Effector memory CD8-positive, alpha-beta T cell (primary cell): ENCODE measurements around the gene BABAM2.
"Not testable (repeated sequence)": the region's sequence is repeated elsewhere in the genome, so short reads cannot be mapped to it uniquely, and the experiment has no call there.

Source experiments
- ATAC-seq: fragments of 150-1000 bp; cut with Tn5 transposase; replicated peaks from 2 replicates; pipeline ENCODE4 v1.10.0; 2021; ENCODE audit warnings: mild to moderate bottlenecking, moderate library complexity
- DNase-seq, 3 experiments: peaks; one replicate each; pipeline ENCODE4 v3.0.0; 2021
- H3K27ac Mint-ChIP-seq, 2 donors: one replicate each; pipeline ENCODE4 v1.8.0; 2022; ENCODE audit warnings: mild to moderate bottlenecking in 2 of 2, mixed read lengths in 2 of 2, moderate library complexity in 2 of 2
- H3K27me3 Mint-ChIP-seq, 2 donors: one replicate each; pipeline ENCODE4 v1.8.0; 2022; ENCODE audit warnings: mixed read lengths in 2 of 2
- H3K36me3 Mint-ChIP-seq: one replicate; pipeline ENCODE4 v1.8.0; 2022; ENCODE audit warnings: mild to moderate bottlenecking, moderate library complexity, mixed read lengths; ENCODE audit not compliant: insufficient read depth
- H3K4me1 Mint-ChIP-seq, 2 donors: one replicate each; pipeline ENCODE4 v1.8.0; 2022; ENCODE audit warnings: low read depth in 2 of 2, mixed read lengths in 2 of 2
- H3K4me3 Mint-ChIP-seq, 2 donors: one replicate each; pipeline ENCODE4 v1.8.0; 2022; ENCODE audit warnings: mild to moderate bottlenecking in 2 of 2, mixed read lengths in 2 of 2, moderate library complexity in 2 of 2
- H3K9me3 Mint-ChIP-seq, 2 donors: one replicate each; pipeline ENCODE4 v1.8.0; 2022; ENCODE audit warnings: mixed read lengths in 2 of 2

BABAM2 gene

DNA sequence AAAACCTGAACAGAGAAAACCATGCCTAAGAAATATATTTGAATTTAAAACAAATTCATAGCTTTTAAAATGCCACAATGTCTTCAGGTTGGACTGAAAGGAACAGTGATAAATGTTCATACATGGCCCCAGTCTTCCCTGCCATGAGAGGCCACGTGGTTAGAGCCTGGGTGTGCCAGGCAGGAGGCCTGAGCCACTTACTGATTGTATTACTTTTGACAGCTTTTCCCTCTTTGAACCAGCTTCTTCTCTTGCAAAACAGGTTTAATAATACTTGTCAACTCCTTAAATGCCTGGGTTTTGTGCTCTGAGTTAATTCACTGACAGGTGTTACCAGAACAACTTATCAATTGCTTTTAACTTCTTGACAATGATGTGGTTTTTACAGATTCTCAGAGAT lies 27.4 kb upstream of the BABAM2 start:
- Mint-ChIP-seq H3K36me3 (no peaks in the 10 kb centered on the region), H3K4me1 (peaks cover 0 to 2% of the 10 kb centered on the region in 2 donors), H3K27me3 (no peaks in the 10 kb centered on the region), H3K9me3 (no peaks in the 10 kb centered on the region), H3K27ac (no peak overlapping the region), H3K4me3 (no peak overlapping the region)
- ATAC-seq = no peak
- DNase-seq = no peak

DNA sequence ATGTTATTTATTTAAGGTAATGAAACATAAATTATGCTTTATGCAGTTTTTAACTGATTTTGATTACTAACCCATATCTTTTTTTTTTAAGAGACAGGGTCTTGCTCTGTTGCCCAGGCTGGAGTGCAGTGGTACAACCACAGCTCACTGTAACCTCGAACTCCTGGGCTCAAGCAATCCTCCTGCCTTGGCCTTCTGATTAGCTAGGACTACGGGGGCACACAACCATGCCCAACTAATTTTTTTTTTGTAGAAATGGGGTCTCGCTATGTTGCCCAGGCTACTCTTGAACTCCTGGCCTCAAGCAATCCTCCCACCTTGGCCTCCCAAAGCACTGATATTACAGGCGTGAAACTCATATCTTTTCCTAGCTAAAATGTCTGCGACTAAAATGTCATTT lies 26.6 kb upstream of the BABAM2 start:
- not testable (repeated sequence) for H3K9me3 Mint-ChIP-seq, H3K27me3 Mint-ChIP-seq, H3K4me1 Mint-ChIP-seq, H3K36me3 Mint-ChIP-seq, DNase-seq, H3K27ac Mint-ChIP-seq, H3K4me3 Mint-ChIP-seq, ATAC-seq

DNA sequence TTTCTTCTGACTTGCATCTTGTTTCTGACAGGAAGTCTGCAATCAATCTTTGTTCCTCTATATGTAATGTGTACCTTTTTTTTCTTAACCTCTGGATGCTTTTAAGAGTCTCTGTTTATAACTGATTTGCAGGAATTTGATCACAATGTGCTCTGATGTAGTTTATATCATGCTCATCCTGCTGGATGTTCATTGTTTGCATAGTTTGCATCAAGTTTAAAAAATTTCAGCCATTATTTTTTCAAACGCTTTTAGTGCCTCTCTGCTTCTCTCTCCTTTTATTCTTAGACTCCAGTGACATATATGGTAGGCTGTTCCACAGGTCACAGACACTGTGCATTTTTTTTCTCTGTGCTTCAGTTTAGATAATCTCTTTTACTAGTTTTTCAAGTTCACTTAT lies 24.3 kb upstream of the BABAM2 start:
- DNase-seq (no peak), ATAC-seq (no peak)
- Mint-ChIP-seq H3K27me3 (no peaks in the 10 kb centered on the region), H3K27ac (no peak overlapping the region), H3K4me3 (no peak overlapping the region), H3K36me3 (no peaks in the 10 kb centered on the region), H3K9me3 (no peaks in the 10 kb centered on the region), H3K4me1 (no peaks in the 10 kb centered on the region)

DNA sequence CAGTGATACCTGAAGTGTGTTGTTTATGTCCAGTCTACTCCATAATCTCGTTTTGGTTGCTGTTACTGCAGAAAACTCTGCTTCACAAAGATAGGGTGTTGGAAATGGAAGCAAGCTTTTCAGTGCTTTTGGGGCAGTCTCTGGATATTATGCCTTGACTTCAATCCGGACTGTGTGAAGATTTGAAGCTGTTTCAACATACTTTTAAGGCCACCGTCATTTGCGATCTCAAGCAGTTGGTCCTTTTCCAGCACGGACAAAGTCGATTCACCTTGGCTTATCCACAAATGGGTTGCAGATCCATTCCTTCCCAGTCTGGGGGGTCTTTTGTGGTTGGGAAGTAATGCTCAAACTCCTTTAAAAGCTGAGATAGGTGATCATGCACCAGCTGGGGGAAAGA lies 20.8 kb upstream of the BABAM2 start:
- DNase-seq (no peak), ATAC-seq (no peak)
- H3K36me3 Mint-ChIP-seq = no peaks in the 10 kb centered on the region
- no peak overlapping the region for H3K4me3 Mint-ChIP-seq
- no peaks in the 10 kb centered on the region for H3K27me3 Mint-ChIP-seq
- no peaks in the 10 kb centered on the region for H3K4me1 Mint-ChIP-seq
- H3K27ac Mint-ChIP-seq = no peak overlapping the region
- no peaks in the 10 kb centered on the region for H3K9me3 Mint-ChIP-seq

DNA sequence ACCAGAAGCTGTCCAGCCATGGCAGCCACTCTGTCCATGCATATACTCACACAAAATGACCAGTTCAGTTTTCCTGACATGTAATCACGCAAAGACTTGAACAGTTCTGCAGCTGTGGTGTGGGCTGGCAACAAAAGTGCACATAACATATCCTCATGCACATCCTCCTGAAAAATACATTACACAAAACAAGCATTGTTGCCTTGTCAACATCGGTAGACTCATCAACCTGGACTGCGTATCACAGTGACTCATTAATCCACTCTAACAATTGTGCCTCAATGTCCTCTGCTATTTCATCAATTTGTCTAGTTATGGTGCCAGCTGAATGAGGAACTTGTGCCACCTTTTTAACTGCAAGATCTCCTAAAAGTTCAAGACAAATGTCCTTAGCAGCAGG lies 19.8 kb upstream of the BABAM2 start:
- H3K4me3 Mint-ChIP-seq = no peak overlapping the region
- H3K27me3 Mint-ChIP-seq = no peaks in the 10 kb centered on the region

DNA sequence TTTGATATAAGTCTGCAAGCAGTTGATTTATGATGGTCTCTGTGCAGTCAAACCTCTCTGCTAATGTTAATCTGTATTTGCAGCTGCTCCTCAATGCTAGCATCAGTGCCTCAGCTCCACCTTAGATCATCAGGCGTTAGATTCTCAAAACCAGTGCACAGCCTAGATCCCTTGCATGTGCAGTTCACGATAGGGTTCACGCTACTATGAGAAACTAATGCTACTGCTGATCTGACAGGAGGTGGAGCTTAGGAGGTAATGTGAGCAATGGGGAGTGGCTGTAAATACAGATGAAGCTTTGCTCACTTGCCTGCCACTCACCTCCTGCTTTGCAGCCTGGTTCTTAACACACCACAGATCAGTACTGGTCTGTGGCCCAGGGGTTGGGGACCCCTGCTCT lies 18.7 kb upstream of the BABAM2 start:
- ATAC-seq (no peak), DNase-seq (no peak)
- no peaks in the 10 kb centered on the region for H3K4me1 Mint-ChIP-seq
- H3K27ac Mint-ChIP-seq = no peak overlapping the region
- H3K27me3 Mint-ChIP-seq = no peaks in the 10 kb centered on the region
- no peak overlapping the region for H3K4me3 Mint-ChIP-seq
- H3K9me3 Mint-ChIP-seq = peaks cover 0 to 1% of the 10 kb centered on the region in 2 donors
- H3K36me3 Mint-ChIP-seq = no peaks in the 10 kb centered on the region

More for the DNA sequence above, 19.8 kb upstream of the BABAM2 start:
- no peaks in the 10 kb centered on the region for H3K36me3 Mint-ChIP-seq
- DNase-seq (no peak), ATAC-seq (no peak)
- peaks cover 0 to under 1% of the 10 kb centered on the region in 2 donors for H3K9me3 Mint-ChIP-seq
- H3K4me1 Mint-ChIP-seq = no peaks in the 10 kb centered on the region
- no peak overlapping the region for H3K27ac Mint-ChIP-seq

DNA sequence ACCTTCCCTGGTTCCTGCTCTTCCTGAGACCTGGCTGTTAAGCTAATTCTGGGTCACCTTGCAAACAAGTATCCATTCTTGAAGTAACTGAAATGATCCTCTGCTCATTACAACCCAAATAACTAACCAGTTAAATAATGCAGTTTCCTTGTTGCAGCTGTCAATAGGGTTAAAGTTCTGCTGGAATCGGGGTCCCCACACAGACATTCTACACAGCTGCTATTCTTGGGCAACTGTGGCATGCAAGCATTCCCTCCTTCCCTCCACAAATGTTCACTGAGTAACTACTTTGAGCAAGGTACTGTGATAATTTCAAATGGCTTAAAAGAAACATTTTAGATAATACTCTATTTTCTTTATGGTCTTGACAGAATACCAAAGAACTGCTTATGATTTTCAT lies 17.4 kb upstream of the BABAM2 start:
- no peak overlapping the region for H3K4me3 Mint-ChIP-seq
- H3K27me3 Mint-ChIP-seq = no peaks in the 10 kb centered on the region
- no peak for DNase-seq

DNA sequence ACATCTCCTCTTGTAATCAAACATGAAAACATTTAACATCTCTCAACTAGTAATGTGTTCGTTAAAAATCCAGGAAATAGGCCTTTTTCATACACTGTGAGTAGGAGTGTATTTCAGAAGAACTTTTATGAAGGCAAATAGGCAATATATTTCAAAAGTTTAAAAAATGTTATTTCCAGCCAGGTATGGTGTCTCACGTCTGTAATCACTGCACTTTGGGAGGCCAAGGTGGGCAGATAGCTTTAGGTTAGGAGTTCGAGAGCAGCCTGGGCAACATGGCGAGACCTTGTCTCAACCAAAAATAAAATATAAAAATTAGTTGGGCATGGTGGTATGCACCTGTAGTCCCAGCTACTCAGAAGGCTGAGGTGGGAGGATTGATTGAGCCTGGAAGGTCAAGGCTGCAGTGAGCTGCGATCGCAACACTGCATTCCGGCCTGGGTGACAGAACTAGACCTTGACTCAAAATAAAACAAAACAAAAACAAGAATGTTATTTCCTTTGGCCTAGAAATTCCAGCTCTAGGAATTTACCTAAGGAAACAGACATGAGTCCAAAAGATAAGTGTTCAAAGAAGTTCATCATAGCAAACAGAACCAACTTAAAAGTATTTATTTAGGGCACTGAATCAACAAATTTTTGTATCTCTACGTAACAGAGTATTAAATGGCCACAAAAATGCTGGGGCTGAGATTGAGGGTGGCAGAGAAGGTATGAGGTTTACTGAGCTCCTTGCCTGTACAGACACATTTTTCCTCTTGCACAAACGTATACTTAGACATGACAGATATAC lies 15.2 kb upstream of the BABAM2 start:
- H3K4me1 Mint-ChIP-seq = no peaks in the 10 kb centered on the region
- ATAC-seq (no peak), DNase-seq (no peak)
- no peak overlapping the region for H3K4me3 Mint-ChIP-seq
- peaks cover 0 to 1% of the 10 kb centered on the region in 2 donors for H3K9me3 Mint-ChIP-seq
- H3K36me3 Mint-ChIP-seq = no peaks in the 10 kb centered on the region
- peaks cover 0 to 4% of the 10 kb centered on the region in 2 donors for H3K27me3 Mint-ChIP-seq
- H3K27ac Mint-ChIP-seq = no peak overlapping the region

More for the DNA sequence above, 17.4 kb upstream of the BABAM2 start:
- no peak overlapping the region for H3K27ac Mint-ChIP-seq
- H3K36me3 Mint-ChIP-seq = no peaks in the 10 kb centered on the region
- peaks cover 0 to 1% of the 10 kb centered on the region in 2 donors for H3K9me3 Mint-ChIP-seq
- no peak for ATAC-seq
- no peaks in the 10 kb centered on the region for H3K4me1 Mint-ChIP-seq

DNA sequence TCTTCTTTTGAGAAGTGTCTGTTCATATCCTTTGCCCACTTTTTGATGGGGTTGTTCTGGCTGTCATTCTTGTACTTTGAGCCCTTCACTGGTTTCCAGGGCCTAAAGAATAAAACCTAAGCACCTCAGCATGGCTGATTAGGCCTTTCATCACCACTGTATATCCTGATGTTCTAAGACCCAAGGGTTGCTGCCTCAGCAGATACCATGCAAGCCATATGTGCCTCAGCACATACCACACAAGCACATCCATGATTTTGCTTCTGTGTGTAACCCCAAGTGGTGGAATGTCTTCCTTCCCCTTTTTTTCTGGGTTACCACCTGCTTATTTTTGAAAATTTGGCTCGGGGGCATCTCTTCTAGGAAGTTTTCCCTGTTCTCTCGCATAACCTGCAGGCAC lies 11.7 kb upstream of the BABAM2 start:
- peaks cover 0 to 1% of the 10 kb centered on the region in 2 donors for H3K9me3 Mint-ChIP-seq
- no peak overlapping the region for H3K4me3 Mint-ChIP-seq
- no peak overlapping the region for H3K27ac Mint-ChIP-seq
- DNase-seq (no peak), ATAC-seq (no peak)
- H3K27me3 Mint-ChIP-seq = peaks cover 0 to 4% of the 10 kb centered on the region in 2 donors
- H3K4me1 Mint-ChIP-seq = no peaks in the 10 kb centered on the region
- no peaks in the 10 kb centered on the region for H3K36me3 Mint-ChIP-seq

DNA sequence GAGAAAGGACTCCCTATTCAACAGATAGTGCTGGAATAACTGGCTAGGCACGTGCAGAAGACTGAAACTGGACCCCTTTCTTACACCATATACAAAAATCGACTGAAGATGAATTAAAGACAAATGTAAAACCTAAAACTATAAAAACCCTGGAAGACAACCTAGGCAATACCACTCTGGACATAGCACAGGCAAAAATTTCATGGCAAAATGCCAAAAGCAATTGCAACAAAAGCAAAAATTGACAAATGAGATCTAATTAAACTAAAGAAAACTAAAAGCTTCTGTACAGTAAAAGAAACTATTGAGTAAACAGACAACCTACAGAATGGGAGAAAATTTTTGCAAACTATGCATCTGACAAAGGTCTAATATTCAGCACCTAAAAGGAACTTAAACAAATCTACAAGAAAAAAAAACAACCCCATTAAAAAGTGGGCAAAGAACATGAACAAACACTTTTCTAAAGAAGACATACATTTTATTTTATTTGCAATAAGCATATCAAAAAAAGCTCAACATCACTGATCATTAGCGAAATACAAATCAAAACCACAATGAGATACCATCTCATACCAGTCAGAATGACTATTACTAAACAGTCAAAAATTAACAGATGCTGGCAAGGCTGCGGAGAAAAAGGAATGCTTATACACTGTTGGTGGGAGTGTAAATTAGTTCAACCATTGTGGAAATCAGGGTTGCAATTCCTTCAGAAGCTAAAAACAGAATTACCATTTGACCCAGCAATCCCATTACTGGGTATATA lies 8.5 kb upstream of the BABAM2 start:
- not testable (repeated sequence) for ATAC-seq, H3K27me3 Mint-ChIP-seq, H3K4me3 Mint-ChIP-seq, H3K27ac Mint-ChIP-seq, DNase-seq, H3K4me1 Mint-ChIP-seq, H3K9me3 Mint-ChIP-seq, H3K36me3 Mint-ChIP-seq

DNA sequence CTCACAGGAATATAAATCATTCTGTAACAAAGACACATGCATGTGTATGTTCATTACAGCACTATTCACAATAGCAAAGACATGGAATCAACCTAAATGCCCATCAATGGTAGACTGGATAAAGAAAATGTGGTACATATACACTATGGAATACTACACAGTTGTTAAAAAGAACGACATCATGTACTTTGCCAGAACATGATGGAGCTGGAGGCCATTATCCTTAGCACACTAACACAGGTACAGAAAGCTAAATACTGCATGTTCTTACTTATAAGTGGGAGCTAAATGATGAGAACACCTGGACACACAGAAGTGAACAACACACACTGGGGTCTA lies 8.0 kb upstream of the BABAM2 start:
- DNase-seq, H3K36me3 Mint-ChIP-seq, ATAC-seq: not testable (repeated sequence)

DNA sequence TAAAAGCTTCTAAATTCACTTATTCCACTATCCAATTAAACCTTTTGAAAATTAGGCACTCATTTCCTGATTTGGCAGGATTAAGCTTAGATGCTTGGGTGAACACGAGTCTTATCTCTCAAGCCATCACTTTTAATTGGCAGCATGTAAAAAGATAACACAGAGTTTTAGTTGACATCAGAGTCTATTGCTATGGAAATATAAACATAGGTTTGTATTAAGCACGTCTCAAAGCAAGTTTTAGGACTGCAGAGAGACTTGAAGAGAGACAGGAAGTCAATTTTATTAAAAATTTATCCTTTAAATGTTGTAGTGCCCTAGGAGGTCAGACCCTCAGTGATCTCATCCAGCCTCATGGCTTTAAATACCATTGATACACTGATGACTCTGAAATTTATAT lies 5.9 kb upstream of the BABAM2 start:
- Mint-ChIP-seq H3K27me3 (peaks cover 0 to 1% of the 10 kb centered on the region in 2 donors), H3K9me3 (no peaks in the 10 kb centered on the region), H3K36me3 (peaks cover 3% of the 10 kb centered on the region), H3K4me1 (peaks cover 0 to 5% of the 10 kb centered on the region in 2 donors), H3K27ac (no peak overlapping the region), H3K4me3 (no peak overlapping the region)
- DNase-seq (no peak), ATAC-seq (no peak)

More for the DNA sequence above, 8.0 kb upstream of the BABAM2 start:
- not testable (repeated sequence) for H3K27ac Mint-ChIP-seq, H3K4me1 Mint-ChIP-seq, H3K4me3 Mint-ChIP-seq, H3K9me3 Mint-ChIP-seq, H3K27me3 Mint-ChIP-seq

DNA sequence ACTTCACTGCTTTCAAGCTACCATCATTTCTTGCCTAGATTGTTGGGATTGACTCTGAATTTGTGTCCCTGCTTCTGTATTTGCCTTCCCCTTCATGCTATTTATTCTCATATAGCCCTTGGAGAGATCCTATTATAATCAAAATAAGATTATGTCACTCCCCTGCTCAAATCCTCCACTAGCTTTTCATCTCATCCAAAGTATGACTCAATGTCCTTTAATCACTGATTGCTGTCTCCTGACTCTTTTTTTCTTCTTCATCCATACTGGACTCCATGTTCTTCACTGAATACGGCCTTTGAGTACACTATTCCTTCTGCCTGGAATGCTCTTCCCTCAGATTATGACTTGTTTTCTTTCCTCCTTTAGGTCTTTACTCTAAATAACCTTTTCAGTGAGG lies 5.3 kb upstream of the BABAM2 start:
- Mint-ChIP-seq H3K27ac (no peak overlapping the region), H3K27me3 (no peaks in the 10 kb centered on the region), H3K9me3 (no peaks in the 10 kb centered on the region), H3K4me1 (peaks cover 5 to 11% of the 10 kb centered on the region in 2 donors), H3K36me3 (peaks cover 9% of the 10 kb centered on the region), H3K4me3 (no peak overlapping the region)
- DNase-seq (no peak), ATAC-seq (no peak)

DNA sequence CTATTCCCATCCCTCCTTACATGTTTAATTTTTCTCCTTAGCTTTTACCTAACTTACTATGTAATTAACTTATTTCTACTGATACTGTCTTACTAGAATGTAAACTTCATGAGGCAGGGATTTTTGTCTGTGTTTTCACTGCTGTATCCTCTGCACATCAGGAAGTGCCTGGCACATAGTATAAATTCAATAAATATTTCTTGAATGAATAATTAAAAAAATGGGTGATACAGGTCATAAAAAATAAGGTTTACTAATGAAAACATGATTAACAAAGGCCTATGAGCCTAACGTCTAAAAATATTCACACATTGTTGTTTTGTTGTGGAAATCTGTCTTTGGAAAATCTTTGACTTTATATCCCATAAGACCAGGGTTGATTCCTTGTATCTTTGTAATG lies 4.9 kb upstream of the BABAM2 start:
- no peak overlapping the region for H3K27ac Mint-ChIP-seq
- DNase-seq (no peak), ATAC-seq (no peak)
- H3K9me3 Mint-ChIP-seq = no peaks in the 10 kb centered on the region
- H3K36me3 Mint-ChIP-seq = peaks cover 13% of the 10 kb centered on the region
- peaks cover 0 to under 1% of the 10 kb centered on the region in 2 donors for H3K27me3 Mint-ChIP-seq
- peaks cover 7 to 14% of the 10 kb centered on the region in 2 donors for H3K4me1 Mint-ChIP-seq
- H3K4me3 Mint-ChIP-seq = no peak overlapping the region
